Liver (tissue), 3 donors: ENCODE measurements around the gene PCDH12.

Experiments used
- ATF3 ChIP-seq: IDR thresholded peaks from 2 replicates; pipeline ENCODE4 v1.6.1; 2016; ENCODE audit warnings: antibody characterized with exemption
- CTCF ChIP-seq: fragments of 150-350 bp; IDR thresholded peaks from 2 replicates; pipeline ENCODE4 v1.5.1; 2017; ENCODE audit warnings: improper control_type of control experiment, low read depth, low read length; ENCODE audit not compliant: missing input control
- EGR1 ChIP-seq, 2 donors: IDR thresholded peaks; 2 replicates each; pipeline ENCODE4 v1.6.1; 2016 to 2018; ENCODE audit warnings: antibody characterized with exemption in 2 of 2, low read depth in 2 of 2
- FOXA2 ChIP-seq: IDR thresholded peaks from 2 replicates; pipeline ENCODE4 v1.6.1; 2016; ENCODE audit warnings: antibody characterized with exemption
- GABPA ChIP-seq, 2 donors: IDR thresholded peaks in 1 of 2; conservative IDR thresholded peaks in 1 of 2; 2 replicates each; pipeline ENCODE4 v1.6.1; 2016; ENCODE audit warnings: antibody characterized with exemption in 2 of 2, mild to moderate bottlenecking in 1 of 2, moderate library complexity in 1 of 2
- HNF4A ChIP-seq, 2 donors: conservative IDR thresholded peaks; 2 replicates each; pipeline ENCODE4 v1.6.1; 2016; ENCODE audit warnings: antibody characterized with exemption in 2 of 2, mild to moderate bottlenecking in 2 of 2
- JUND ChIP-seq, 2 donors: IDR thresholded peaks; 2 replicates each; pipeline ENCODE4 v1.6.1; 2016; ENCODE audit warnings: antibody characterized with exemption in 2 of 2
- MAX ChIP-seq: IDR thresholded peaks from 2 replicates; pipeline ENCODE4 v1.6.1; 2016; ENCODE audit warnings: antibody characterized with exemption
- RAD21 ChIP-seq, 2 donors: IDR thresholded peaks; 2 replicates each; pipeline ENCODE4 v1.6.1; 2016; ENCODE audit warnings: antibody characterized with exemption in 2 of 2, mild to moderate bottlenecking in 2 of 2
- REST ChIP-seq: IDR thresholded peaks from 2 replicates; pipeline ENCODE4 v1.6.1; 2016; ENCODE audit warnings: antibody characterized with exemption, mild to moderate bottlenecking
- SP1 ChIP-seq: IDR thresholded peaks from 2 replicates; pipeline ENCODE4 v1.6.1; 2018; ENCODE audit warnings: antibody characterized with exemption, mild to moderate bottlenecking
- TAF1 ChIP-seq: conservative IDR thresholded peaks from 2 replicates; pipeline ENCODE4 v1.6.1; 2016; ENCODE audit warnings: antibody characterized with exemption, mild to moderate bottlenecking
- YY1 ChIP-seq: IDR thresholded peaks from 2 replicates; pipeline ENCODE4 v1.6.1; 2016; ENCODE audit warnings: antibody characterized with exemption, mild to moderate bottlenecking
- ZBTB33 ChIP-seq: IDR thresholded peaks from 2 replicates; pipeline ENCODE4 v1.6.1; 2016; ENCODE audit warnings: antibody characterized with exemption
- donor health status: healthy.
- donor health status: healthy.

- no peak for TF ChIP-seq CTCF
- TF ChIP-seq TAF1: no peak
- no peak for TF ChIP-seq HNF4A (conservative IDR thresholded peaks at IDR 0.05)
- no peak for TF ChIP-seq RAD21 (IDR thresholded peaks at IDR 0.05)
- no peak for TF ChIP-seq JUND (IDR thresholded peaks at IDR 0.05)
- TF ChIP-seq ZBTB33: no peak
- no peak for TF ChIP-seq EGR1 (IDR thresholded peaks at IDR 0.05; ENCODE audit: low read depth in 2 of 2)
- TF ChIP-seq GABPA (IDR thresholded peaks at IDR 0.05 in 1 of 2, conservative IDR thresholded peaks at IDR 0.05 in 1 of 2): no peak
- TF ChIP-seq REST: no peak
- TF ChIP-seq FOXA2: no peak
- no peak for TF ChIP-seq MAX
- TF ChIP-seq YY1: no peak
- TF ChIP-seq ATF3: no peak
- TF ChIP-seq SP1: no peak
These were observed 16.2 kb downstream of the PCDH12 start for GRCh38 chr5:141941779-141942178.
